GM21515 (cell line): ENCODE results near the gene ASAP2.

Experiments used
- ATAC-seq: cut with Tn5 transposase; IDR thresholded peaks from one replicate; pipeline ENCODE4 v1.9.1; 2021; ENCODE audit not compliant: unreplicated experiment

ASAP2 gene

GRCh38 chr2:9315280-9315847 lies 108.8 kb downstream of the ASAP2 start:
- ATAC-seq, result no peak

DNA sequence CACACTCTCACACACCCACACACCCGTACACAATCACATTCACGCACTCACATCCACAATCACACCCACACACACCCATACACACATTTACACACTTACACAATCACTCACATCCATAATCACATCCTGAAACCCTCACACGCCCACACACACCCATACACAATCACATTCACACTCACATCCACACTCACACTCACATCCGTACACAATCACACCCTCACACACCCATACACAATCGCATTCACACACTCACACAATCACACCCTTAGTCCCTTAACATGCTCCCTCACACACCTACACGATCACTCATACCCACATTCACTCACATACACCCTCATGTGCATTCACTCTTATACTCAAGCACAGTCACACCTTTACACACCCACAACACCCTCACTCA lies 110.9 kb downstream of the ASAP2 start:
- no peak for ATAC-seq

- ATAC-seq, result no peak
These were observed 112.1 kb downstream of the ASAP2 start for GRCh38 chr2:9318461-9319337.

- ATAC-seq, result no peak
These were observed 112.7 kb downstream of the ASAP2 start for GRCh38 chr2:9319338-9319715.

DNA sequence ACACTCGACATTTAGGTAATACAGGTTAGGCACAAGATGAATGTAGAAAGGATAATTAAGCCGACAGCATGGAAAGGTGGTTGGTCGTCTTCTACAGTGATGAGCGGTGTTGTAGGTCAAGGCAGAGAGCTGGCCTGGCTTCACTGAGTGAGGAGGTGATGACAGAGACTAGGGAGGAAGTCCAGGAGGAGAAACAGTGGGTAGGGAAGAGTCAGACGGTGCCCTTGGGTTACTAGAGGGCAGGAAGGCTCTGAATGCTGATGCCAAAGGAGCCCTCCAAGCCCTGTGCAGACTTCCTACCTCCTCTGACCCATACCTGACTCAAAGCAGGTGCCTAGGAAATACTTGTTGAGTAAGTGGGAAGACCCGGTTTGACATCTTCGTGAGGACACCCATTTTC lies 116.0 kb downstream of the ASAP2 start:
- ATAC-seq, result no peak

- no peak for ATAC-seq
These were observed 118.8 kb downstream of the ASAP2 start for GRCh38 chr2:9325428-9325827.

GRCh38 chr2:9326975-9327374 lies 120.4 kb downstream of the ASAP2 start:
- ATAC-seq, result no peak

DNA sequence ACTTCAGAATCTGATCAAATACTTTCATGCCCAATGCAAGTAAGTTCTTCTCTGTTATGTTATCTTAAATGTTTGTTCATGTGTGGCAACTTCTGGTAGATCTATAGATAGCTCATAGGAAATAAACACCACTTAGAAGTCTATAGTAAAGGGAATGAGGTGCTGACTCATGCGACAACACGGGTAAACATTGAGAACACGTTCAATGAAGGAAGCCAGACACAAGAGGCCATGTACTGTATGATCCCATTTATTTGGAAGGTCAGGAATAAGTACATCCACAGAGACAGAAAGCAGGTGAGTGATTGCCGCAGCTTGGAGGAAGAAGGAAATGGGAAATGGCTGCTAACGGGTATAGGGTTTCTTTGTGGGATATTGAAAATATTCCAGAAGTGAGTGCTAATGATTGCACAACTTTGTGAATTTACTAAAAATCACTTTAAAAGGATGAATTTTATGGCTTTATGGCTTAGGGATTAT lies 121.3 kb downstream of the ASAP2 start:
- ATAC-seq, result no peak

DNA sequence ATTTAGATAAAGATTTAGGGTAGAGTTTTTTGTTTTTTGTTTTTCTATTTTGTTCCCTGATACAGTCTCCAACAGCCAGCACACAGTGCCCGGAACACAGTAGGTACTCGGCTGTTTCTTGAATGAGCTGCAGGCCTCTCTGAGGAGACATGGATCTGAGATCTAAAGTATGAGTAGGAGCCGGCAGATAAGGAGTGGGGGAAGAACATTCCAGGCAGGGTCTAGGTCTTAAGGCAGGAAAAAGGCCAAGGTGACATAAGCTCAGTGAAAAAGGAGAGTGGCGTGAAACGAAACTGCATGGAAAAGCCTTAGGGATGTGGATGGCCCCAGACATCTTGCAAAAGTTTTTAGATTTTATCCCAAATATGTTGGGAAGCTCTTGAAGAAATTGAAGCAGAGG lies 122.3 kb downstream of the ASAP2 start:
- no peak for ATAC-seq

- ATAC-seq, result no peak
These were observed 122.9 kb downstream of the ASAP2 start for GRCh38 chr2:9329497-9329896.

- no peak for ATAC-seq
These were observed 124.1 kb downstream of the ASAP2 start for GRCh38 chr2:9330612-9331270.

GRCh38 chr2:9331704-9332103 lies 125.1 kb downstream of the ASAP2 start:
- no peak for ATAC-seq

DNA sequence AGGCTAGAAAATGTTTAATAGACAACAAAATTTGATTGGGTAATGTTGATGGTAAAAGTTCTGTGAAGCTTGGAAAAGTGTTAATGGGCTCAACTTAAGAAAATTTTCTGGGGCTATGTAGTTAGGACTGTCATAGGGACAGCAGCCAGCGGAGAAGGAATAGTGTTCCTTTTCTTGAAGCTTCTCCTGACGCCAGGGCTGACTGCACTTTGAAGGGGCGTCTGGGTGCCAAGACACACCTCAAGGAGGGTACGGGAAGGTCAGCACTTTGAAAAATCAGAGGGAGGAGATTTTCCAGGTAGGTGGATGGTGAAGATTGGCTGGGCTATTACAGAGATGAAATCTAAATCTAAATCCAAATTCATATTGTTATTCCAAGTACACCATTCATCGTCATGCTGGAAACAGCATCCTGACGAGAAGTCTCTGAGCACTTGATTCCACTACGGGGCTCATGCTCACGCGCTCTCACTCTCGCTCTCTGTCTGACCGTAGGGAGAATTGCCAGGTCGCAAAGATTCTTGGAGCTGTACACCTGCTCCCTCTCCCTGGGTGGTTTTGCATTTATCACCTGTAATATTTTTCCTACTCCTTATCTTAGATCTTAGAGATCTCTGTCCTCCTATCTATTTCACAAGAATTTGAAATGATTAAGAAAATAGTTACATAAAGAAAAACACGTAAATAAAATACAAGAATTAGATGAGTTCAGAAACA lies 125.7 kb downstream of the ASAP2 start:
- ATAC-seq, result no peak

- no peak for ATAC-seq
These were observed 126.2 kb downstream of the ASAP2 start for GRCh38 chr2:9332853-9333245.

DNA sequence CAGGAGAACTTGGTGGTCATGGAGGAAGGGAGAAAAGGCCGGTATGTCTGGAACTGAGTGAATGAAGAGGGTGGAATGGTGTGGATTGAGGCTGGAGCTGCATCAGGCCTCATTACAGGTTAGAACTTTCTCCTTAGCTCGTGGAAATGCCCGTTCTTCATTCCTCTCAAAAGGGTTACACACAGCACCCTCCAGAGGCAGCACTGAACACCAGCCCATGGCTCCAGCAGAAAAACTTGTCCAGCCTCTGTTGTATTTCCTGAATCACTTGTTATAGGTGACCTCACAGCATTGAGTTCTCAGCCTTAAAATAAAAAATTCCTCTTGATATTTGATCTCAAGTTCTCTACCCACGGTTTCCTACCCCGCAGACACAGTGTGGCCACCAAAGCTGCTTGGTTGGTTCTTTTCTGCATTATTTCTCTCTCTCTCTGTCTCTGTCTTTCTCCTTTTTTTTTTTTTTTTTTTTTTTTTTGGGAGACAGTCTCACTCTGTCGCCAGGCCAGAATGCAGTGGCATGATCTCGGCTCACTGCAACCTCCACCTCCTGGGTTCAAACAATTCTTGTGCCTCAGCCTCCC lies 127.1 kb downstream of the ASAP2 start:
- ATAC-seq, result no peak

DNA sequence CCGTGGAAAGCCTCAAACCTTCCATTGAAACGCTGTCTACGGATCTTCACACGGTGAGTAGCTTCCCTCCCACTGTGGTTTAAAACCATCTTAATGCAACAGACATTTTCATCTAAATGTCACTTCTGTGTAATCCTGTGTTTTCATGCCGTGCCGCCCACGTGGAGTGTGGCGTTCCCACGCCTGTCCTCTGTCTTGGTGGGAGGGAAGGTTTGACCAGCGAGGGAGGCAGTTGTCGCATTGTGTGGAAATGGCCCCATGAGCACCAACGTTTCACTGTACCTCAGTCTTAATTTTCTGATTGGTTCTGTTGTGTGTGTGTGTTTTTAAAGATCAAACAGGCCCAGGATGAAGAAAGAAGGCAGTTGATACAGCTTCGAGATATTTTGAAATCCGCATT lies 128.1 kb downstream of the ASAP2 start:
- no peak for ATAC-seq

DNA sequence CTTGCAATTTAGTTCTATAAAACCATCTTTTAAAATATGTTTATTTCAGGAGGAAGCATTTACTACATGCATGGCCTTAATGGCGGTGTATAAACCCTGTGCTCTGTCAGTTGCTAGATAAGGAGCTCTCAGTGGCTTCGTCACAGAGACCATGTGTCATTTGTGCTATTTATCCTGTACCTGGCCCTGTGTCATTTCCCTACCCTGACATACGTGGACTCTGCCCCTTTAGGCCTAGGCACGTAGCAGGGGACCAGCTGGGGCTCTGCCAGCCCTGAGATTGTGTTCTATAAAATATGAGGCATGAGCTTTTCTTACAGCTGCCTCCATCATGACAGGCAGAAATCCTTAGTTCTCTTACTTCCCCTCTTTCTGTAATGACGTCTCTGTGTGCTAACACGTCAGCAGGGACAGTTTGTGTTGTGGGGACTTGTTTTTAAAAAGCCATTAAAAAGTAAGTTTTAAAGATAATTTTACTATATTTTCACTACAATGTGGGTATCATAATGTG lies 128.8 kb downstream of the ASAP2 start:
- no peak for ATAC-seq

- peak; percentile 79 for ATAC-seq
These were observed 129.6 kb downstream of the ASAP2 start for GRCh38 chr2:9336241-9336575.

GRCh38 chr2:9336576-9337314 lies 130.1 kb downstream of the ASAP2 start:
- ATAC-seq, result no peak

- ATAC-seq, result no peak
These were observed 131.3 kb downstream of the ASAP2 start for GRCh38 chr2:9337901-9338300.
